AG04449 (cell line): ENCODE data around the gene ATP6V1C2.

ENCODE experiments used
- CTCF ChIA-PET: fragments of 350-600 bp; formaldehyde crosslinking; extraction: SDS; loops from one replicate; lab custom pipeline; 2021; ENCODE audit warnings: antibody characterized with exemption; lab: Yijun Ruan, JAX
- POLR2A ChIA-PET: fragments of 400-600, 350-600 bp; formaldehyde crosslinking; extraction: SDS; loops from one replicate; lab custom pipeline; 2020; ENCODE audit warnings: antibody characterized with exemption, inconsistent platforms; lab: Yijun Ruan, JAX
- DNase-seq: peaks from one replicate; pipeline ENCODE4 v3.0.0-alpha.2; 2010; ENCODE audit warnings: low read depth, low spot score
- H3K4me3 ChIP-seq: 2 replicates; pipeline ENCODE4 v1.5.1; 2011; ENCODE audit warnings: low read depth, mild to moderate bottlenecking, control low read depth, low read length
- TF ChIP-seq, protein P1 (sequence below): IDR thresholded peaks from one replicate; pipeline ENCODE4 v1.5.1; 2011; ENCODE audit warnings: mild to moderate bottlenecking, moderate library complexity, low read length, control low read depth, inconsistent platforms; ENCODE audit not compliant: insufficient read depth; ENCODE audit errors: missing control alignments

ATP6V1C2 gene

DNA sequence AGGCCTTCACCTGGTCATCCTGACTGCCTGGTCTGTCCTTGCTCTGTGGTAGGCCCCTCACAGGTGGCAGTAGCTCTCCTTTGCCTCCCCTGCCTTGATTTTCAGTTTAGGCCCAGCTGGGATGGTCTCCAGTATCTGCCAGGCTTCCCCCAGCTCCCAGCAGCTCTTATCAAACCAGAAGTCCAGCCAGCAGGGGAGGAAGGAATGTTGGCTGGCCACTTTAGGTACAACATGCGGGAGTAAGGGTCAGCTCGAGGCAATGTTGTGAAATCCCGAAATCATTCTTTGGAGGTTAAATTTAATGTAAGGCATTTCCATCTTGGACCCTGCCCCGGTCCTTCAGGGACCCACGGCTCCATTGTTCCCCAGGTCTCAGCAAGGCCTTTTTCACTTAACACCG, 16.8 kb downstream of the ATP6V1C2 start:
- POLR2A ChIA-PET: no interaction called here
- CTCF ChIA-PET: no interaction called here
- H3K4me3 ChIP-seq: no peak overlapping the region
- no peak for DNase-seq
- TF ChIP-seq, protein P1, sequence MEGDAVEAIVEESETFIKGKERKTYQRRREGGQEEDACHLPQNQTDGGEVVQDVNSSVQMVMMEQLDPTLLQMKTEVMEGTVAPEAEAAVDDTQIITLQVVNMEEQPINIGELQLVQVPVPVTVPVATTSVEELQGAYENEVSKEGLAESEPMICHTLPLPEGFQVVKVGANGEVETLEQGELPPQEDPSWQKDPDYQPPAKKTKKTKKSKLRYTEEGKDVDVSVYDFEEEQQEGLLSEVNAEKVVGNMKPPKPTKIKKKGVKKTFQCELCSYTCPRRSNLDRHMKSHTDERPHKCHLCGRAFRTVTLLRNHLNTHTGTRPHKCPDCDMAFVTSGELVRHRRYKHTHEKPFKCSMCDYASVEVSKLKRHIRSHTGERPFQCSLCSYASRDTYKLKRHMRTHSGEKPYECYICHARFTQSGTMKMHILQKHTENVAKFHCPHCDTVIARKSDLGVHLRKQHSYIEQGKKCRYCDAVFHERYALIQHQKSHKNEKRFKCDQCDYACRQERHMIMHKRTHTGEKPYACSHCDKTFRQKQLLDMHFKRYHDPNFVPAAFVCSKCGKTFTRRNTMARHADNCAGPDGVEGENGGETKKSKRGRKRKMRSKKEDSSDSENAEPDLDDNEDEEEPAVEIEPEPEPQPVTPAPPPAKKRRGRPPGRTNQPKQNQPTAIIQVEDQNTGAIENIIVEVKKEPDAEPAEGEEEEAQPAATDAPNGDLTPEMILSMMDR: no peak

DNA sequence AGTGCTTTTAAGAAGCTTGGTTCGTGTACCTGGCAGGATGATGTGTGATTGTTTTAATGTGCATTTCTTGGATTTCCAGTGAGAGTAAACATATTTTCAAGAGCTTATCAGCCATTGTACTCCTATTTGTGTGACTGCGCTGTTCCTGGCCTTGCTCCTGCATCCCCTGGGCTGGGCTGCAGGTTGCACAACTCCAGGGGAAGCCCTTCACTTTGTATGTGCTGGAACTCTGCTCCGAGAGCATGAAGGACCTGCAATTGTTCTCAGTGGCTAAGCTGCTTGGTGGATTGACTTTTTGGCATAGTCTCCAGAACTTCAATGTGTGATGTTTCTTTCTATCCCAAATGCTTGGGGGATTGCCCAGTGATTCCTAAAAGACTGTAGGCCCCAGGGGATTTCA, 18.8 kb downstream of the ATP6V1C2 start:
- TF ChIP-seq, protein P1: no peak
- ChIA-PET CTCF (interaction anchor here (0.9 kb wide), 1 partner anchor 18 kb away, joined by 4 read pairs; the partner anchor contains the start of gene ATP6V1C2), POLR2A (interaction anchor here (0.7 kb wide), 1 partner anchor 301 kb away, joined by 3 read pairs; no protein-coding TSS in a partner anchor)
- no peak overlapping the region for H3K4me3 ChIP-seq
- no peak for DNase-seq

DNA sequence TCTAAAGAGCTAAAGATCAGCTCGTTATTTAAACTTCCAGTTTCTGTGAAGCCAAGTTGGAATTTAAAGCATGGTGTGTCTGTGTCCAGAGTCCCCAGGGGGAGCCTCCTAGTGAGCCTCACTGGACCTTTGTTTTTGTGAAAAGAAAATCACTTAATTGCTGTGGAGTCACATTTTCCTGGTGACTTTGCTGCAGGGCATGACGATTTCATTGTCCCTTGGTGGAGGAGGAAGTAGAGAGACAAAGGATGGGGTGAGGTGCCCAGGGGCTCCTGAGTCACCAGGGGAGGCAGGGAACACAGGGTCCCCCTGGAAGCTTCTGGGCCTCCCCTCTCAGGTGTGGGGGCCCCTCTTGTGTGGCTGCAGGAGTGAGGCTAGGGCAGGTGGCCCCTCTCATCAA, 19.7 kb downstream of the ATP6V1C2 start:
- POLR2A ChIA-PET: no interaction called here

DNA sequence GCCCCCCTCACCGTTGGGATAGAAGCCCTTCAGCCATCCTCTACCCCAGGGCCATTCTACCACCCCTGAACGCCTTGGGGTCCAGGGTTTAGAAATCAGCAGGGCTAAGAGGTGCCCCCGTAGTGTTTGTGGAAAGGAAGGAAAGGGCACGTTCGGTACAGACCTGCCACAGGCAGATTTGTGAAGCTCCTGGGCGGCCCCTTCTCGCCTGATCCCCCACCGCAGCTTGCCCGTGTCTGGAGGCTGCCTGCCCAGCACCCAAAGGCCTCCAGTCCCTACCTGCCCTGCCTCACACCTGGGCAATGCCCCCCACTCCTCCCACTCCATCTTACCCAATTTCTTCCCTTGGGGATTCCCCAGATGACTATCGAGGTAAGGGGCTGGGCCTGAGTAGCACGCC, 21.2 kb downstream of the ATP6V1C2 start:
- H3K4me3 ChIP-seq: no peak overlapping the region
- TF ChIP-seq, protein P1: no peak
- POLR2A ChIA-PET: no interaction called here
- no peak for DNase-seq
- CTCF ChIA-PET: no interaction called here

More for the DNA sequence above, 19.7 kb downstream of the ATP6V1C2 start:
- TF ChIP-seq, protein P1: no peak
- no peak for DNase-seq
- CTCF ChIA-PET: interaction anchor here (1.2 kb wide), 1 partner anchor 13 kb away, joined by 4 read pairs; no protein-coding TSS in a partner anchor
- no peak overlapping the region for H3K4me3 ChIP-seq

DNA sequence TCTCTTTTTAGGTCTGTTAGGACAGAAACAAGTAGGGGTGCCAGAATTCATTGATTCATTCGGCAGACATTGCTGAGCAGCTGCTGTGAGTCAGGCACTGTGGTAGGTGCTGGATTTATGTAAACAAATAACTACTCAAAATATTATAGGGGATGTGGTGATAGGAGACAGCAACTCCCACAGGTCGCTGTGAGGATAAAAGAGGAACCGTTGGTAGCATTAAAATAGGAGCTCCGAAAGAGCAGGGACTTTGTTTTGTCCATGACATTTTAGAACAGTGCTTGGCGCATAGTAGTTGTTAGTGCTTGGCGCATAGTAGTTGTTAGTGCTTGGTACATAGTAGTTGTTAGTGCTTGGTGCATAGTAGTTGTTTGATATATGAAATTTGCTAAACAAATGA, 29.2 kb downstream of the ATP6V1C2 start:
- TF ChIP-seq, protein P1: no peak
- POLR2A ChIA-PET: no interaction called here
- DNase-seq: no peak
- no peak overlapping the region for H3K4me3 ChIP-seq
- CTCF ChIA-PET: no interaction called here

DNA sequence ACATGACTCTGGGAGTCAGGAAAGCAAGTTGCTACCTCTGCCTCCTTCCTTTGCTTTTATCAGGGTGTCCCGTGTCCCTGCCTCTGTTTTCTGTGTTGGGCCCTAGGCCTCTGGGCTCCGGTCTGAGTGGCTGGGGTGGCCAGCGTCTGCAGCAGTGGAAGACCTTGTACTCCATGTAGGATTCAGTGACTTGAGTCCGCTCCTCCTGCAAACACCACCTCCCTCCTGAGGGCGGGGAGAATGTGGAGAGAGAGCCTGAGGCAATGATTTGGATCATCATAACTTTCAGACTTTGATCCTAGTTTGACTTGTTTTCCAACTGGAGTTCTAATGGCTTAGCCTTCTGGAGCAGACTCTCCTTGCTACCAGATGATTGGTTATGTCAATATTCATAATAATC, 30.8 kb downstream of the ATP6V1C2 start:
- DNase-seq: no peak
- ChIA-PET CTCF (no interaction called here), POLR2A (no interaction called here)
- H3K4me3 ChIP-seq: no peak overlapping the region
- TF ChIP-seq, protein P1: no peak
